Calu3 (cell line): ENCODE measurements around the gene DNAJC15. TPM values are rescaled to one million over a fixed set of nuclear protein-coding genes. Genes with fewer than 3 reads are reported as not detected.
"Not testable (repeated sequence)": the region's sequence is repeated elsewhere in the genome, so short reads cannot be mapped to it uniquely, and the experiment has no call there.

Experiments used
- BruUV-seq: library from RNA; stranded (reverse); fragments of 400-500 nt; replicated peaks from 2 replicates; lab custom pipeline; 2021; lab: Mats Ljungman, UMichigan
- CTCF ChIA-PET: fragments of 300-600 bp; sonication (Branson Sonifier 250); formaldehyde crosslinking; loops from one replicate; lab custom pipeline; 2022; ENCODE audit warnings: antibody characterized with exemption; lab: Charles Lee
- DNase-seq: peaks from one replicate; pipeline ENCODE4 v3.0.0; 2022
- H3K27ac Mint-ChIP-seq: one replicate; pipeline ENCODE4 v1.8.0; 2022; ENCODE audit warnings: mixed read lengths; ENCODE audit not compliant: unreplicated experiment
- H3K27me3 Mint-ChIP-seq: one replicate; pipeline ENCODE4 v1.8.0; 2022; ENCODE audit warnings: mixed read lengths; ENCODE audit not compliant: unreplicated experiment
- H3K36me3 Mint-ChIP-seq: one replicate; pipeline ENCODE4 v1.8.0; 2022; ENCODE audit warnings: mild to moderate bottlenecking, moderate library complexity, mixed read lengths; ENCODE audit not compliant: insufficient read depth, unreplicated experiment
- H3K4me1 Mint-ChIP-seq: one replicate; pipeline ENCODE4 v1.8.0; 2022; ENCODE audit warnings: mild to moderate bottlenecking, low read depth, mixed read lengths; ENCODE audit not compliant: unreplicated experiment
- H3K4me3 Mint-ChIP-seq: one replicate; pipeline ENCODE4 v1.8.0; 2022; ENCODE audit warnings: mild to moderate bottlenecking, low read depth, moderate library complexity, mixed read lengths; ENCODE audit not compliant: unreplicated experiment
- H3K9me3 Mint-ChIP-seq: one replicate; pipeline ENCODE4 v1.8.0; 2022; ENCODE audit warnings: low read depth, mixed read lengths; ENCODE audit not compliant: unreplicated experiment
- CTCF ChIP-seq: fragments of 200-600 bp; IDR thresholded peaks from one replicate; pipeline ENCODE4 v1.8.0; 2022; ENCODE audit warnings: antibody characterized with exemption; ENCODE audit not compliant: unreplicated experiment
- intact Hi-C: fragments of 100-400 bp; cut with micrococcal nuclease; formaldehyde crosslinking; loops from one replicate; pipeline ENCODE4 v1.10.0; 2022; ENCODE audit not compliant: unreplicated experiment
- total RNA-seq: library from RNA; stranded (reverse); gene quantifications from 2 replicates; pipeline ENCODE4 v1.2.3, GENCODE V29; 2022

Gene DNAJC15
- total RNA-seq, 1 experiment from 2014 or later, result 13.1 TPM

GRCh38 chr13:43058831-43059230, 35.4 kb downstream of the DNAJC15 start:
- DNase-seq, result no peak
- TF ChIP-seq CTCF, result no peak
- Mint-ChIP-seq H3K36me3 (peaks cover 10% of the 10 kb centered on the region), H3K4me3 (peak overlapping the region; percentile 56), H3K27me3 (no peaks in the 10 kb centered on the region), H3K9me3 (peaks cover 2% of the 10 kb centered on the region), H3K4me1 (peaks cover 61% of the 10 kb centered on the region), H3K27ac (peak overlapping the region; percentile 91)
- no TSS peak for BruUV-seq
- intact Hi-C loops, result loop anchor here (5.0 kb wide), 1 partner anchor 87 kb away; no protein-coding TSS in a partner anchor
- CTCF ChIA-PET, result no interaction called here

GRCh38 chr13:43059779-43060178, 36.4 kb downstream of the DNAJC15 start:
- intact Hi-C loops, result loop anchor here (5.0 kb wide), 1 partner anchor 87 kb away; no protein-coding TSS in a partner anchor
- Mint-ChIP-seq H3K4me1 (peaks cover 61% of the 10 kb centered on the region), H3K36me3 (peaks cover 10% of the 10 kb centered on the region)
- H3K9me3 Mint-ChIP-seq, DNase-seq, H3K27me3 Mint-ChIP-seq, BruUV-seq, CTCF ChIA-PET, H3K4me3 Mint-ChIP-seq, H3K27ac Mint-ChIP-seq: not testable (repeated sequence)

GRCh38 chr13:43060806-43061205, 37.4 kb downstream of the DNAJC15 start:
- H3K4me1 Mint-ChIP-seq, result peaks cover 61% of the 10 kb centered on the region
- BruUV-seq, H3K27me3 Mint-ChIP-seq, DNase-seq, H3K4me3 Mint-ChIP-seq, H3K27ac Mint-ChIP-seq, intact Hi-C loops, CTCF ChIA-PET, H3K9me3 Mint-ChIP-seq: not testable (repeated sequence)
- H3K36me3 Mint-ChIP-seq, result peaks cover 10% of the 10 kb centered on the region

GRCh38 chr13:43061496-43062280, 38.3 kb downstream of the DNAJC15 start:
- CTCF ChIA-PET, result no interaction called here
- Mint-ChIP-seq H3K27me3 (no peaks in the 10 kb centered on the region), H3K36me3 (peaks cover 10% of the 10 kb centered on the region), H3K27ac (peak overlapping the region; percentile 36), H3K4me3 (no peak overlapping the region), H3K9me3 (peaks cover 2% of the 10 kb centered on the region), H3K4me1 (peaks cover 56% of the 10 kb centered on the region)
- DNase-seq, result no peak
- TF ChIP-seq CTCF, result no peak
- BruUV-seq, result no TSS peak
- intact Hi-C loops, result no loop called here

- Mint-ChIP-seq H3K27ac (no peak overlapping the region), H3K4me3 (no peak overlapping the region), H3K9me3 (no peaks in the 10 kb centered on the region), H3K27me3 (no peaks in the 10 kb centered on the region), H3K4me1 (no peaks in the 10 kb centered on the region), H3K36me3 (no peaks in the 10 kb centered on the region)
- no peak for DNase-seq
- BruUV-seq, result no TSS peak
- no peak for TF ChIP-seq CTCF
- CTCF ChIA-PET, result interaction anchor here (0.9 kb wide), 1 partner anchor 14 kb away, joined by 3 read pairs; no protein-coding TSS in a partner anchor
- intact Hi-C loops, result no loop called here
Observed at GRCh38 chr13:43071824-43072223, 48.4 kb downstream of the DNAJC15 start.
